GM18907 (cell line): ENCODE results near the gene ATXN7L2.

Experiments
- ATAC-seq: cut with Tn5 transposase; IDR thresholded peaks from one replicate; pipeline ENCODE4 v1.9.1; 2021; ENCODE audit warnings: mild to moderate bottlenecking, moderate library complexity; ENCODE audit not compliant: unreplicated experiment

ATXN7L2 gene

GRCh38 chr1:109474697-109475096, 9.0 kb upstream of the ATXN7L2 start:
- ATAC-seq: no peak

- no peak for ATAC-seq
Observed at GRCh38 chr1:109475261-109475660, 8.4 kb upstream of the ATXN7L2 start.

- no peak for ATAC-seq
Observed at GRCh38 chr1:109476825-109477224, 6.9 kb upstream of the ATXN7L2 start.

DNA sequence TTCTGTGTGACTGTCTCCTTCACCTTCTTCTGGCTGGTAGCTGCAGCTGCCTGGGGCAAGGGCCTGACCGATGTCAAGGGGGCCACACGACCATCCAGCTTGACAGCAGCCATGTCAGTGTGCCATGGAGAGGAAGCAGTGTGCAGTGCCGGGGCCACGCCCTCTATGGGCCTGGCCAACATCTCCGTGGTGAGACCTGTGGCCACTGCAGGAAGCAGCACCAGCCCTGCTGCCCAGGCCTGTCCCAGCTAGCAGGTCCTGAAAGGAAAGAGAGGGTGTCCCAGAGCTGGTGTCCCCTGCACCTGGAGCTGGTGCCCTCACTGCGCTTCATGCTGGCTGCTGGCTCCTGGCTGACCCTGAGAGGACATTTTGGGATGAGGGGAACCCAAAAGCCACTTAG, 5.9 kb upstream of the ATXN7L2 start:
- no peak for ATAC-seq

GRCh38 chr1:109478806-109479205, 4.9 kb upstream of the ATXN7L2 start:
- no peak for ATAC-seq

DNA sequence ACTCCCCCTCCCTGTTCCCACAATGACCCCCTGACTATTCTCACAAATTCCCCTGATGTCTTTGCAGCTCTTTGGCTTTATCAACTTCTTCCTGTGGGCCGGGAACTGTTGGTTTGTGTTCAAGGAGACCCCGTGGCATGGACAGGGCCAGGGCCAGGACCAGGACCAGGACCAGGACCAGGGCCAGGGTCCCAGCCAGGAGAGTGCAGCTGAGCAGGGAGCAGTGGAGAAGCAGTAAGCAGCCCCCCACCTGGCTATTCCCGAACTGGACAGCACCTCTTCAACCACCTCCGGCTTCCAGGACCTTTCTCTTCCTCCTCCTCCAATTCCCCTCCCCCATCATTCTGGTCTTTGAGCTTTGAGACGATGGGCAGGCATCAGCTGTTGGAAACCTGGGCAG, 4.4 kb upstream of the ATXN7L2 start:
- no peak for ATAC-seq

DNA sequence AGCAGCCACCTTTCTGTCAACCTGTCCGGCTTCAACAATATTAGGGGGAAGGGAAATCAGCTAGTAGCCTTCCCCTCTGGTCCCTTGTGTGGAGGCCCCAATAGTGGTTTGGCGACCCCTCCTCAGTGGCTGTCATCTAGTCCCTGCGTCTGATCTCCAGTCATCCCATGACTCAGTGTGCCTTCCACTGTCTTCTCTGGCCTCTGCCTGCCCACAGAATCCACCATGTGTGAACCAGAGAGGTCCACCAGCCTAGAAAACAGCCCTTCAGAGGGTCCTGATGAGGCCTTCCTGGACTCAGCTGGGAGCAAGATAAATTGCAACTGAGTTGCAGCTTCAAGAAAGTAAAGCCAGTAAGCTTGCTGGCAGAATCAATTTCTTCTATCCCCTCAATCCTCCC, 3.8 kb upstream of the ATXN7L2 start:
- no peak for ATAC-seq

DNA sequence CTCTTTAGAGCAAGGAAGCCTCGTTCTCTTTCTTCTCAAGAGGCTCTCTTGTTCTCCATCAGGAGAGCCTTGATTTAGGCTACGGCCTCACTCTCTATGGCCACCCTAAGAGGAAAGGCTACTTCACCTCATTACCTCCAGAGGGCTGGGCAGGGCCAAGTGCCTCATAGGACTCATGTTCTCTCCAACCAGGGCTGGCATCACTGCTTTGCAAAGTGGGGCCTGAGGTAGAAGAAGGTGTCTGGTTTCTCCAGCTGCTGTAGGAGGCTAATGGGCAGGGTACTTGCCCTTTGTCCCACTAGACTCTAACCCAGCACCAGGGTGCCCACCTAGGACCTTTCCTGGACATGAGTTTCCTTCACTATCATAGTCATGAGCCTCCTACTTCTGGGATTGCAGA, 2.1 kb upstream of the ATXN7L2 start:
- no peak for ATAC-seq

GRCh38 chr1:109482242-109482641, 1.5 kb upstream of the ATXN7L2 start:
- ATAC-seq: no peak

DNA sequence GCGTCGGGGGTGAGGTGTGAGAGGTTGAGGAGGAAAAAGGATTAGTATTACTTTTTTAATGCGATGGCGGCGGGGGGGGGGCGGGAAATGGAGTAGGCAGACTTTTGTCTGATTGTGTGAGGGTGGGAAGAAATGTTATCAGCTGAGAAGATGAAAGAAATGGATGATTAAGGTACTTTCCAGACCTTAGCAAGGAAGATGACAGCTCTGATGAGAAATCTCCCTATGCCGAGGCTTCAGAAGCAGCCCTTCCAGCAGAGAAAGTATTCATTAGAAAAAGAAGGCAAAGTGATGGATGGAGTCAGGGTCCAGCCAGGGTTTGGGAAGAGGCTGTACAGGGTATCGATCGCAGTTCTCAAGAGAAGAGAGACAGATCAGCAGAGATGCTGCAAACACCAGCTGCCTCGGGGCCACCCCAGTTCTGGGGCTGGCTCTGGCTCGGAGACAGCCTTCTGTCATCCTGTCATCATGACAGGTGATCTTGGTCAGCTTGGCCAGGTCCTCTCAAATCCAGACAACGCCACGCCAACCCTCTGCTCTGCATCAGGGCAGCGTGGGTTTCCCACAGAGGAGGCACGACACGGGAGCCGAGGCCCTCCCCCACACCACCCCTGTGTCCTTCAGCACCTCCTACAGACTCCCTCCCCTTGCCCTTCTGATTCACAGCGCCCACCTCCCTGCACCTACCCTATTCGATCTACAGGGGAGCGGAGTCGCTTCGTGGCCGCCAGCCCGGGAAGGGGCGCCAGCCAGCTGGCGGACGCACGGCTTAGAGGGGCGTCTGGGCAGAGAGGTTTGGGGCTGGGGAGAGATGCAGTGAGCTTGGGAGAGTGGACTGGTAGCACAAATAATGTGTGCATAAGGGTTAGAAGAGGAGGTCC, 674 bp upstream of the ATXN7L2 start:
- ATAC-seq: peak; percentile 14

- ATAC-seq: no peak
Observed at GRCh38 chr1:109484519-109484975, 842 bp downstream of the ATXN7L2 start.

GRCh38 chr1:109485001-109485400, 1.3 kb downstream of the ATXN7L2 start:
- ATAC-seq: no peak

GRCh38 chr1:109487261-109487660, 3.6 kb downstream of the ATXN7L2 start:
- no peak for ATAC-seq

GRCh38 chr1:109488201-109488600, 4.5 kb downstream of the ATXN7L2 start:
- ATAC-seq: no peak

DNA sequence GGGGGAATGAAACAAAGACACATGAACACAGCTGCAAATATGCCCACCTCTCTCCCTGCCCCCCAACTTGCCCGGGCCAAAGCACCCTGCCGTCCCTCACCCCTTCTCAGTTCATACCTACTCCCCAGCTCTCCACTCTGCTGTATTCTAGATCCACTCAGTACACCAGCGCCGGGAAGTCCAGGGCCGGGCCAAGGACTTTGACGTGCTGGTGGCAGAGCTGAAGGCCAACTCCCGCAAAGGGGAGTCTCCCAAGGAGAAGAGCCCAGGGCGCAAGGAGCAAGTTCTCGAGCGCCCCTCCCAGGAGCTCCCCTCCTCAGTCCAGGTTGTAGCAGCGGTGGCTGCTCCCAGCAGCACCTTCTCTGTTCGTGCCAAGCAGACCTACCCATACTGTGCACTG, 5.0 kb downstream of the ATXN7L2 start:
- ATAC-seq: no peak

- ATAC-seq: no peak
Observed at GRCh38 chr1:109490029-109490933, 6.6 kb downstream of the ATXN7L2 start.

DNA sequence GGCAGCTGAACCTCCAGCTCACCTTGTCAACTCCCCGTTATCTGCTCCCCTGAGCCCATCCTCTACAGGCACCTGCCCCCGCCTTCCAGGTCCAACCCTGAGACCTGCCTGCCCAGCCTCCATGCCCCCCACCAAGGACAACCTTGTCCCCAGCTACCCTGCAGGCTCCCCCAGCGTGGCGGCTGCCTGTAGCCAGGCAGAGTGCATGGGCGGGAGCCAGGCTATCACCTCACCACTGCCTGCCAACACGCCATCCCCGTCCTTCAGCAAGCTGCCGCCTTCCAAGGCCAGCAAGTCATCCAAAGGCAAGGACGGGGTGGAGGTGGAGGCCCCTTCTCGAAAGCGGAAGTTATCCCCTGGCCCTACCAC, 7.2 kb downstream of the ATXN7L2 start:
- ATAC-seq: no peak

GRCh38 chr1:109491372-109491771, 7.7 kb downstream of the ATXN7L2 start:
- ATAC-seq: no peak

DNA sequence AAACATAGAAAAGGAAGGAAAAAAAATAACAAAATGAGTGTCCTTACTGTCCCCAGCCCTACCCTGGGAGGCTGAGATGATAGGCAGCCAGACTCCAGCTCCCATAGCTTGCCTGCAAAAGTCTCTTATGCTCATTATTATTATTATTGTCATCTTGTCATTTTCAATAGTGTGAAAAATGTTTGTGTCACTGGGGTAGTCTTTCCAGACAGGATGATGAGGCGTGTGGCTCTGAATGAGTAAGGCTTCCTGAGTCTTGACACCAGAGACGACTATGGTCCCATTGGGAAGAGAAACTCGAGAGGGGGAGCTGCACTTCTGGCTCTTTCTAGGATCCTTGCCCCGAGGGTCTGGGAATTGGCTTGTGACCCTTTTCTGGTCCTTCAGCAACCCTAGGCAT, 9.1 kb downstream of the ATXN7L2 start:
- ATAC-seq: no peak

- no peak for ATAC-seq
Observed at GRCh38 chr1:109493227-109493626, 9.5 kb downstream of the ATXN7L2 start.

- ATAC-seq: peak; percentile 86
Observed at GRCh38 chr1:109493805-109494539, 10.3 kb downstream of the ATXN7L2 start, which contains the start of gene CYB561D1. Gene CYB561D1 (plus strand): TSS chr1:109494094. CDS start chr1:109494140, 46 bp downstream.
